Heart right ventricle (tissue), 16 donors: ENCODE results near the gene HTR6. TPM values are rescaled to one million over a fixed set of nuclear protein-coding genes. Genes with fewer than 3 reads are reported as not detected.
"Not testable (repeated sequence)": the region's sequence is repeated elsewhere in the genome, so short reads cannot be mapped to it uniquely, and the experiment has no call there.

Source experiments
- ATAC-seq, 8 donors: fragments of 200-7000 bp; cut with Tn5 transposase; one replicate each; pipeline ENCODE4 v1.9.1; 2020; ENCODE audit warnings: mild to moderate bottlenecking in 8 of 8, moderate library complexity in 8 of 8, moderate number of reproducible peaks in 1 of 8
- DNase-seq, 2 donors: peaks; one replicate each; pipeline ENCODE4 v3.0.0-alpha.2; 2020
- H3K27ac ChIP-seq, 10 donors: fragments of 200-600 bp; sonication (generic) in 2 of 10; one replicate each; pipeline versions ENCODE4 v1.5.0 to v1.8.0; 2020 to 2022; ENCODE audit warnings: mild to moderate bottlenecking in 3 of 10
- H3K27me3 ChIP-seq, 7 donors: fragments of 200-600 bp; one replicate each; pipeline ENCODE4 v1.8.0; 2021 to 2022; ENCODE audit warnings: mild to moderate bottlenecking in 2 of 7
- H3K36me3 ChIP-seq, 9 donors: fragments of 200-600 bp; sonication (generic) in 1 of 9; one replicate each; pipeline versions ENCODE4 v1.5.0 to v1.8.0; 2020 to 2022; ENCODE audit warnings: mild to moderate bottlenecking in 2 of 9
- H3K4me1 ChIP-seq, 9 donors: fragments of 200-600 bp; sonication (generic) in 1 of 9; one replicate each; pipeline versions ENCODE4 v1.5.0 to v1.8.0; 2020 to 2022; ENCODE audit warnings: mild to moderate bottlenecking in 4 of 9
- H3K4me3 ChIP-seq, 10 donors: fragments of 200-600 bp; sonication (generic) in 2 of 10; one replicate each; pipeline versions ENCODE4 v1.5.0 to v1.8.0; 2020 to 2022; ENCODE audit warnings: mild to moderate bottlenecking in 7 of 10, moderate library complexity in 2 of 10
- H3K9me3 ChIP-seq, 11 donors: fragments of 200-600 bp in 10 of 11; sonication (generic) in 2 of 11; one replicate each; pipeline versions ENCODE4 v1.5.0 to v1.8.0; 2013 to 2022; ENCODE audit warnings: mild to moderate bottlenecking in 2 of 11, control low read depth in 1 of 11, moderate library complexity in 1 of 11
- WGBS, 2 donors: extraction: QIAGEN DNeasy Blood & Tissue Kit; methylation state at CpG; one replicate each; pipeline ENCODE4 v1.1.7; 2013; ENCODE audit warnings: inconsistent platforms in 1 of 2; 5-methylcytosine and 5-hydroxymethylcytosine counted together
- intact Hi-C, 10 donors: fragments of 100-400 bp; cut with DNase I; formaldehyde crosslinking; loops; one replicate each; pipeline versions ENCODE4 v1.11.1 to v1.14.2; 2022
- polyA plus RNA-seq, 2 donors: library from polyadenylated mRNA; stranded (reverse); fragments of 200-250 nt; gene quantifications; one replicate each; pipeline ENCODE4 v1.2.3, GENCODE V29; 2013
- total RNA-seq, 10 donors: library from RNA; stranded (reverse); fragmentation: NEBNext Ultra II Directional in 3 of 10; extraction: Animal tissue kit (Norgen Biotek cat#: 25700) in 3 of 10; gene quantifications; one replicate each; pipeline versions ENCODE4 v1.2.1 to v1.2.4, GENCODE V29; 2021 to 2023
- TF ChIP-seq, protein P1 (sequence below), 9 donors: fragments of 200-600 bp; sonication (generic) in 2 of 9; IDR thresholded peaks; one replicate each; pipeline versions ENCODE4 v1.5.0 to v1.8.0; 2021 to 2022; ENCODE audit warnings: antibody characterized with exemption in 9 of 9, mild to moderate bottlenecking in 5 of 9, moderate library complexity in 1 of 9
- donor health status: Arrhythmogenic right ventricular cardiomyopathy.
- donor health status: ischemic (EF 13 %, LVEDD 7.1; RV severe dilation, severe dysfunction).
- donor health status: healthy with polysubstance abuse.
- donor health status: DM: no; HTN: yes; CAD: no.
- donor health status: DM: no; HTN: no; CAD: no.
- donor health status: ischemic (EF 25% LVEDD 6.9; RV normal size, moderate dysfunction).
- donor health status: ischemic (EF 25% LVEDD 5.7; RV mildly dilated, moderate dysfunction).
- donor health status: healthy.
- donor health status: DM: yes; HTN: yes; CAD: no.
- donor health status: Ischemic cardiomyopathy.
- donor health status: ischemic (EF 35%, LVEDD 5.7; RV mildly dilated, moderate dysfunction).
- donor health status: nonischemic (EF 11% LVEDD 7.7; RV severe dilation, severe dysfunction).
- donor health status: DM: yes; HTN: yes; CAD: no.
- donor health status: PGD.
- donor health status: ischemic (EF 29% LVEDD 5.4; RV normal size, mild dysfunction).
- donor health status: nonischemic (EF 23%, LVEDD 6.1; RV moderate dilation, normal function).

HTR6 gene
- total and polyA plus RNA-seq, 12 donors: not detected

DNA sequence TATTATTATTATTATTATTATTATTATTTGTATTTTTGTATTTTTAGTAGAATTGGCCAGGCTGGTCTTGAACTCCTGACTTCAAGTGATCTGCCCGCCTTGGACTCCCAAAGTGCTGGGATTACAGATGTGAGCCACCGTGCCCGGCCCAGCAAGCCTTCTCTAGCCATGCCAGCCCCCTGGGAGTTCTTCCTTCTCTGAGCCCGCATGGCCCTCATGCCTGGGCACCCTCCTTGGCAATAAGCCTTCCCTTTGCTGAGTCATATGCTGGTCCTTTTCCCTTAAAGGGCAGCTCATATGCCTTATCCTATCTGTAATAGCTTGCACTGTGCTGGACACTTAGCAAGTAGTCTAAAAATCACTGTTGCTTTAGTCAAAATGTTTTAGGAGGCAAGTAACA, 29.0 kb upstream of the HTR6 start:
- DNase-seq (no peak), ATAC-seq (peak in 4 of 8 donors; percentile 24 to 80 (median 61))
- peaks cover 0 to 5% (median 2%) of the 10 kb centered on the region in 9 donors for H3K4me1 ChIP-seq
- H3K4me3 ChIP-seq: no peak overlapping the region
- TF ChIP-seq, protein P1, sequence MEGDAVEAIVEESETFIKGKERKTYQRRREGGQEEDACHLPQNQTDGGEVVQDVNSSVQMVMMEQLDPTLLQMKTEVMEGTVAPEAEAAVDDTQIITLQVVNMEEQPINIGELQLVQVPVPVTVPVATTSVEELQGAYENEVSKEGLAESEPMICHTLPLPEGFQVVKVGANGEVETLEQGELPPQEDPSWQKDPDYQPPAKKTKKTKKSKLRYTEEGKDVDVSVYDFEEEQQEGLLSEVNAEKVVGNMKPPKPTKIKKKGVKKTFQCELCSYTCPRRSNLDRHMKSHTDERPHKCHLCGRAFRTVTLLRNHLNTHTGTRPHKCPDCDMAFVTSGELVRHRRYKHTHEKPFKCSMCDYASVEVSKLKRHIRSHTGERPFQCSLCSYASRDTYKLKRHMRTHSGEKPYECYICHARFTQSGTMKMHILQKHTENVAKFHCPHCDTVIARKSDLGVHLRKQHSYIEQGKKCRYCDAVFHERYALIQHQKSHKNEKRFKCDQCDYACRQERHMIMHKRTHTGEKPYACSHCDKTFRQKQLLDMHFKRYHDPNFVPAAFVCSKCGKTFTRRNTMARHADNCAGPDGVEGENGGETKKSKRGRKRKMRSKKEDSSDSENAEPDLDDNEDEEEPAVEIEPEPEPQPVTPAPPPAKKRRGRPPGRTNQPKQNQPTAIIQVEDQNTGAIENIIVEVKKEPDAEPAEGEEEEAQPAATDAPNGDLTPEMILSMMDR (IDR thresholded peaks at IDR 0.05): no peak
- H3K27ac ChIP-seq: no peak overlapping the region
- intact Hi-C loops: no loop called here
- no peaks in the 10 kb centered on the region for H3K9me3 ChIP-seq
- H3K27me3 ChIP-seq: no peaks in the 10 kb centered on the region
- no peaks in the 10 kb centered on the region for H3K36me3 ChIP-seq
- WGBS, 2 donors: 92 to 94% methylated on average over 4 of the region's 4 CpGs

DNA sequence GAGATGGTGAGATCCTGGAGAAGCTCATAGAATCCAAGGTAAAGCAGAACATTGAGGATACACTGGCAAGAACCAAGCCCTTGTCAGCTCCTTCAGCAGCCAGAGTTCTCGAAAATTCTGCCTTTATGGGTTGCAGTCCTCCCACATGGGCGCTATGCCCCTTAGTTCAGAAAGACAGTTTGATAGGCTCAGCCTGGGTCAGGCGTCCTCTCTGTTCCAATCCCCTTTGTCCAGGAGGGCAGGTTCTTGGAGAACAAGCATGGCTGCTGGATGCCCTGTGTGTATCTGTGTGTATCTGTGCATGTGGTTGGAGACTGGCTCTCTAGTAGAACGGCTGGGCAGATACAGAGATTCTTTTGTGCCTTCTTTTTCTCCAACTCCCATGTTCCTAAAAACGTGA, 28.6 kb upstream of the HTR6 start:
- Histone ChIP-seq H3K27me3 (no peaks in the 10 kb centered on the region), H3K4me3 (no peak overlapping the region), H3K36me3 (no peaks in the 10 kb centered on the region), H3K9me3 (no peaks in the 10 kb centered on the region), H3K27ac (no peak overlapping the region), H3K4me1 (peaks cover 0 to 9% (median 4%) of the 10 kb centered on the region in 9 donors)
- WGBS, 2 donors: 87 to 92% methylated on average over 5 of the region's 5 CpGs
- DNase-seq: no peak
- TF ChIP-seq, protein P1 (IDR thresholded peaks at IDR 0.05): no peak
- ATAC-seq: peak in 1 of 8 donors; percentile 11
- intact Hi-C loops: no loop called here

DNA sequence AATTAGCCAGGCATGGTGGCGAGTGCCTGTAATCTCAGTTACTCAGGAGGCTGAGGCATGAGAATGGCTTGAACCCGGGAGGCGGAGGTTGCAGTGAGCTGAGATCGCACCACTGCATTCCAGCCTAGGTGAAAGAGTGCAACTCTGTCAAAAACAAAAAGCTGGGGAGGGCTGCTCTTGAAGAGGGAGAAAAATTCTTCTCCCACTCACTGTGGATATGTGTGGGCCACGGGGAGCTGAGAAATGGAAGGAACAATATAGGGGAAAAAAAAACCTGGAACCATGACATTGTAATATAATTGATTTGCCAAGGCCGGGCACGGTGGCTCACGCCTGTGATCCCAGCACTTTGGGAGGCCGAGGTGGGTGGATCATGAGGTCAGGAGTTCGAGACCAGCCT, 27.9 kb upstream of the HTR6 start:
- intact Hi-C loops, ATAC-seq, H3K27ac ChIP-seq, DNase-seq, H3K4me3 ChIP-seq, H3K36me3 ChIP-seq, H3K27me3 ChIP-seq, H3K9me3 ChIP-seq: not testable (repeated sequence)
- peaks cover 0 to 10% (median 4%) of the 10 kb centered on the region in 9 donors for H3K4me1 ChIP-seq
- WGBS, 2 donors: 88 to 98% methylated on average over 10 of the region's 10 CpGs

DNA sequence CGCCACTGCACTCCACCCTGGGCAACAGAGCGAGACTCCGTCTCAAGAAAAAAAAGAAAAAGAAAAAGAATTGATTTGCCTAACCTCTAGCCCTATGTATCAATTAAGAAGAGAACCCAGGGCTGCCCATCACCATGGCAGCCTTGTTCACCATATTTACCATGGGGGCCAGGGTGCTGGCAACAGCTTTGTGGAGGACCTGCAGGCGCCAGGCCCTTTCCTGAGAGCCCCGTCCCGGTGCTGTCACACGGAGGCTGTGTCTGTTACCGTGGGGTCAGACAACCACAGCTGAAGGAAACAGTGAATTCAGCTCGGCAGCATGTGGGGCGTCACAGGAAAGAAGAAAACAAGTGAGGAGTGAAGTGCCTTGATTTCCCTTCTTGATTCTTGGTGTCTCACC, 27.1 kb upstream of the HTR6 start:
- H3K36me3 ChIP-seq: no peaks in the 10 kb centered on the region
- no peak overlapping the region for H3K27ac ChIP-seq
- H3K4me3 ChIP-seq: no peak overlapping the region
- intact Hi-C loops: no loop called here
- H3K4me1 ChIP-seq: peaks cover 0 to 10% (median 4%) of the 10 kb centered on the region in 9 donors
- 91% methylated on average over 10 of the region's 10 CpGs for WGBS, 2 donors
- H3K27me3 ChIP-seq: peaks cover 0 to 6% (median 0%) of the 10 kb centered on the region in 7 donors
- TF ChIP-seq, protein P1 (IDR thresholded peaks at IDR 0.05): no peak
- ATAC-seq (no peak), DNase-seq (no peak)
- H3K9me3 ChIP-seq: no peaks in the 10 kb centered on the region

DNA sequence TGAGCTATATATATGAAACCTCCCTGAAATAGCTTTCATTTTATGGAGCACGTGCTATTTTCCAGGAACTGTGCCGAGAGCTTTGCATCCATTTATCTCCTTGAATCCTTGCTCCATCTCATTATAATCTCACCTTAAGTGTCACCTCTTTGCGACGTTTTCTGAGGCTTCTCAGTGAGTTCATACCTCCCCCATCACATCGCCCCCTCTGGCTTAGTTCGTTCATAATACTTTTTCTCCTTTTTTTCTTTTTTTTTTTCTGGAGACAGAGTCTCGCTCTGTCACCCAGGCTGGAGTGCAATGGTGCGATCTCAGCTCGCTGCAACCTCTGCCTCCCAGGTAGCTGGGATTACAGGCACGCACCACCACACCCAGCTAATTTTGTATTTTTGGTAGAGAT, 25.4 kb upstream of the HTR6 start:
- DNase-seq, H3K27ac ChIP-seq, ATAC-seq, H3K9me3 ChIP-seq, intact Hi-C loops, H3K36me3 ChIP-seq, H3K4me3 ChIP-seq: not testable (repeated sequence)
- Histone ChIP-seq H3K4me1 (peaks cover 0 to 20% (median 11%) of the 10 kb centered on the region in 9 donors), H3K27me3 (peaks cover 0 to 18% (median 0%) of the 10 kb centered on the region in 7 donors)
- 74 to 76% methylated on average over 10 of the region's 10 CpGs for WGBS, 2 donors
